HG03571 (cell line): ENCODE measurements around the gene HELZ.

Experiments
- ATAC-seq: cut with Tn5 transposase; IDR thresholded peaks from one replicate; pipeline ENCODE4 v1.9.1; 2021; ENCODE audit not compliant: unreplicated experiment

HELZ gene

GRCh38 chr17:67035131-67036083, 209.6 kb downstream of the HELZ start:
- no peak for ATAC-seq

- ATAC-seq: no peak
Observed at GRCh38 chr17:67033613-67034012, 211.4 kb downstream of the HELZ start.

GRCh38 chr17:67032985-67033384, 212.0 kb downstream of the HELZ start:
- no peak for ATAC-seq

- ATAC-seq: no peak
Observed at GRCh38 chr17:67032382-67032781, 212.6 kb downstream of the HELZ start.

- no peak for ATAC-seq
Observed at GRCh38 chr17:67030641-67031040, 214.4 kb downstream of the HELZ start.

- no peak for ATAC-seq
Observed at GRCh38 chr17:67027031-67027628, 217.9 kb downstream of the HELZ start.

- no peak for ATAC-seq
Observed at GRCh38 chr17:67026341-67026740, 218.7 kb downstream of the HELZ start.

- no peak for ATAC-seq
Observed at GRCh38 chr17:67025216-67025792, 219.7 kb downstream of the HELZ start.

- ATAC-seq: no peak
Observed at GRCh38 chr17:67024736-67025135, 220.3 kb downstream of the HELZ start.

GRCh38 chr17:67022451-67022810, 222.6 kb downstream of the HELZ start:
- ATAC-seq: no peak

- ATAC-seq: no peak
Observed at GRCh38 chr17:67021743-67022450, 223.1 kb downstream of the HELZ start.

- no peak for ATAC-seq
Observed at GRCh38 chr17:67021196-67021595, 223.8 kb downstream of the HELZ start.
